K562 (cell line): ENCODE results near the gene AP1S3. TPM values are rescaled to one million over a fixed set of nuclear protein-coding genes. Genes with fewer than 3 reads are reported as not detected.

ENCODE experiments used
- ATAC-seq: fragments of 200-7000 bp; cut with Tn5 transposase; 3 replicates; pipeline ENCODE4 v1.9.1; 2020; ENCODE audit warnings: moderate library complexity
- BruUV-seq: library from RNA; stranded (reverse); fragments of 400-500 nt; replicated peaks from 2 replicates; lab custom pipeline; 2021; lab: Mats Ljungman, UMichigan
- CTCF ChIA-PET: fragments of 300-600 bp; formaldehyde crosslinking; extraction: SDS; loops from one replicate; lab custom pipeline; 2021; ENCODE audit warnings: low intra/inter-chr PET ratio; lab: Yijun Ruan, JAX
- POLR2A ChIA-PET: fragments of 300-600, 350-650 bp; sonication (Branson Sonifier 250); formaldehyde crosslinking; extraction: SDS; loops from one replicate; lab custom pipeline; 2021; ENCODE audit warnings: antibody characterized with exemption, inconsistent platforms; lab: Yijun Ruan, JAX
- DNase-seq, 4 experiments: peaks; one replicate each; pipeline versions ENCODE4 v3.0.0 to v3.0.0-alpha.2; 2011 to 2018; ENCODE audit warnings: low spot score in 3 of 4, mixed read lengths in 3 of 4; ENCODE audit errors: extremely low read depth in 1 of 4
- FAIRE-seq: peaks from 2 replicates; lab custom pipeline; 2011; peaks lifted over from hg19 to GRCh38; lab: Jason Lieb, UNC
- H2AFZ ChIP-seq: 2 replicates; pipeline ENCODE4 v1.6.0; 2011; ENCODE audit warnings: low read depth, low read length, control low read depth, inconsistent platforms
- H3K27ac ChIP-seq: fragments of 200-600 bp; 3 replicates; pipeline ENCODE4 v1.8.0; 2011; ENCODE audit warnings: low read depth, mild to moderate bottlenecking, control low read depth, inconsistent platforms, low read length, moderate library complexity, mixed read lengths; ENCODE audit errors: extremely low read depth
- H3K27me3 ChIP-seq, 2 experiments: fragments of 300-600 bp in 1 of 2; 2 replicates in 1 of 2; 3 replicates in 1 of 2; pipeline versions ENCODE4 v1.6.0 to v1.8.0; 2011; ENCODE audit warnings: inconsistent platforms in 2 of 2, low read length in 2 of 2, mild to moderate bottlenecking in 1 of 2, mixed read lengths in 1 of 2, moderate library complexity in 1 of 2; ENCODE audit not compliant: control insufficient read depth in 2 of 2, insufficient read depth in 2 of 2
- H3K36me3 ChIP-seq: fragments of 300-600 bp; 3 replicates; pipeline ENCODE4 v1.8.0; 2011; ENCODE audit warnings: mild to moderate bottlenecking, low read length, inconsistent platforms; ENCODE audit not compliant: control insufficient read depth, insufficient read depth
- H3K4me1 ChIP-seq, 2 experiments: fragments of 200-600 bp in 1 of 2; replicated peaks in 1 of 2; 2 replicates in 1 of 2; 3 replicates in 1 of 2; pipeline versions ENCODE4 v1.5.1 to v1.8.0; 2011; ENCODE audit warnings: inconsistent platforms in 2 of 2, low read length in 2 of 2, mild to moderate bottlenecking in 1 of 2, mixed read lengths in 1 of 2, moderate library complexity in 1 of 2; ENCODE audit not compliant: control insufficient read depth in 2 of 2, insufficient read depth in 2 of 2
- H3K4me2 ChIP-seq: 2 replicates; pipeline ENCODE4 v1.6.1; 2011; ENCODE audit warnings: low read length, control low read depth, inconsistent platforms, mixed read lengths; ENCODE audit not compliant: insufficient read depth
- H3K4me3 ChIP-seq: fragments of 200-600 bp; sonication (generic), shearing (Covaris generic); 2 replicates; pipeline ENCODE4 v1.5.1; 2016; ENCODE audit warnings: control low read depth, inconsistent platforms
- H3K79me2 ChIP-seq: fragments of 200-600 bp; 3 replicates; pipeline ENCODE4 v1.8.0; 2011; ENCODE audit warnings: low read length, inconsistent platforms; ENCODE audit not compliant: control insufficient read depth, insufficient read depth
- H3K9ac ChIP-seq, 2 experiments: 2 replicates each; pipeline versions ENCODE4 v1.6.0 to v1.6.1; 2011; ENCODE audit warnings: low read depth in 2 of 2, low read length in 2 of 2, control low read depth in 1 of 2, inconsistent platforms in 1 of 2, mild to moderate bottlenecking in 1 of 2, mixed read lengths in 1 of 2; ENCODE audit not compliant: insufficient read depth in 1 of 2
- H3K9me1 ChIP-seq: one replicate; pipeline ENCODE4 v1.6.0; 2011; ENCODE audit warnings: inconsistent platforms, mild to moderate bottlenecking, low read length, moderate library complexity; ENCODE audit not compliant: control insufficient read depth, insufficient read depth
- H3K9me3 ChIP-seq: replicated peaks from 2 replicates; pipeline ENCODE4 v1.5.1; 2011; ENCODE audit warnings: low read depth, low read length, inconsistent platforms; ENCODE audit not compliant: control insufficient read depth, insufficient read depth
- H4K20me1 ChIP-seq: replicated peaks from 2 replicates; pipeline ENCODE4 v1.6.1; 2011; ENCODE audit warnings: low read length, inconsistent platforms, mixed read lengths; ENCODE audit not compliant: control insufficient read depth, insufficient read depth
- CBX3 ChIP-seq, 2 experiments: IDR thresholded peaks; 1 replicate in 1 of 2; 2 replicates in 1 of 2; pipeline ENCODE4 v1.6.1; 2012; ENCODE audit warnings: inconsistent platforms in 2 of 2, low read length in 2 of 2, borderline replicate concordance in 1 of 2, control low read depth in 1 of 2
- HDAC6 ChIP-seq: IDR thresholded peaks from 2 replicates; pipeline ENCODE4 v1.6.1; 2012; ENCODE audit warnings: low read depth, mild to moderate bottlenecking, control low read depth, inconsistent platforms, low read length, moderate library complexity
- RERE ChIP-seq: sonication (generic); formaldehyde crosslinking; IDR thresholded peaks from 2 replicates; pipeline ENCODE4 v1.8.0; 2023; ENCODE audit warnings: missing genetic modification reagents, mild to moderate bottlenecking, borderline replicate concordance
- TBL1XR1 ChIP-seq, 2 experiments: IDR thresholded peaks; 2 replicates each; pipeline ENCODE4 v1.6.1; 2012; ENCODE audit warnings: improper control_type of control experiment in 2 of 2, low read length in 2 of 2, mild to moderate bottlenecking in 1 of 2
- TRIM25 ChIP-seq: fragments of 450-650 bp; IDR thresholded peaks from 2 replicates; pipeline ENCODE4 v1.7.0; 2016; ENCODE audit warnings: borderline replicate concordance
- ZC3H11A ChIP-seq: IDR thresholded peaks from 2 replicates; pipeline ENCODE4 v1.6.1; 2012; ENCODE audit warnings: low read depth, low read length, improper control_type of control experiment
- ZNF134 ChIP-seq: fragments of 250-450 bp; sonication (Bioruptor Pico); conservative IDR thresholded peaks from 2 replicates; pipeline ENCODE4 v1.4.0; 2020
- ZNF707 ChIP-seq: fragments of 250-450 bp; sonication (Bioruptor Pico); conservative IDR thresholded peaks from 2 replicates; pipeline ENCODE4 v1.8.0; 2022; ENCODE audit warnings: inconsistent platforms, mild to moderate bottlenecking, moderate library complexity
- ZSCAN29 ChIP-seq: fragments of 450-650 bp; IDR thresholded peaks from 2 replicates; pipeline ENCODE4 v1.6.1; 2017
- WGBS: fragments of 100-300 bp; shearing (Covaris generic); methylation state at CpG from one replicate; pipeline ENCODE4 v1.1.6; 2016; ENCODE audit warnings: low coverage, mixed read lengths; ENCODE audit not compliant: insufficient coverage; ENCODE audit errors: missing lambda C conversion rate; 5-methylcytosine and 5-hydroxymethylcytosine counted together
- in situ Hi-C: fragments of 300-500 bp; cut with MboI; formaldehyde crosslinking; loops from 4 replicates; pipeline ENCODE4 v1.15.0; 2018; ENCODE audit warnings: inconsistent platforms, mixed read lengths
- intact Hi-C: fragments of 100-400 bp; cut with micrococcal nuclease; formaldehyde crosslinking; loops from 2 replicates; pipeline ENCODE4 v1.14.2; 2022
- polyA plus RNA-seq, 8 experiments: library from polyadenylated mRNA; depleted of rRNA in 4 of 8; stranded (reverse) in 5 of 8; unstranded in 3 of 8; fragments of >200 nt; fragmentation: Nextera tagmentation in 2 of 8; fragmentation: Illumina TruSeq in 1 of 8; extraction: Ambion mirVana in 2 of 8; extraction: Trizol in 1 of 8; gene quantifications; 2 replicates each; pipeline versions ENCODE4 v1.2.1 to v1.2.3, GENCODE V29; 2011 to 2014; ENCODE audit warnings: inconsistent platforms in 1 of 8, missing spikeins in 1 of 8
- total RNA-seq, 7 experiments: library from RNA; depleted of rRNA in 6 of 7; stranded (reverse); fragments of >200 nt in 6 of 7; fragmentation: Illumina TruSeq in 2 of 7; extraction: Trizol in 2 of 7; gene quantifications; 2 replicates each; pipeline versions ENCODE4 v1.2.1 to v1.2.3, GENCODE V29; 2011 to 2021; ENCODE audit warnings: low replicate concordance in 1 of 7

Gene AP1S3
- total and polyA plus RNA-seq, 9 of the 15 experiments (the other 6 are each of a cell fraction or from before 2014, with no cell fraction given): 0.50 to 3.8 (median 2.1) TPM

- ATAC-seq: no peak
- DNase-seq: no peak
- in situ Hi-C loops (no loop called here), intact Hi-C loops (no loop called here)
- Histone ChIP-seq H3K9me3 (no peaks in the 10 kb centered on the region), H3K4me1 (no peaks in the 10 kb centered on the region; a peak in 1 of 5 replicates), H3K36me3 (no peaks in the 10 kb centered on the region), H4K20me1 (no peaks in the 10 kb centered on the region), H3K27me3 (no peaks in the 10 kb centered on the region), H3K9ac (no peak overlapping the region), H3K79me2 (no peaks in the 10 kb centered on the region), H3K27ac (no peak overlapping the region), H3K4me2 (no peak overlapping the region), H3K9me1 (no peaks in the 10 kb centered on the region), H2AFZ (no peak overlapping the region), H3K4me3 (no peak overlapping the region)
- POLR2A ChIA-PET: interaction anchor here (1.2 kb wide), 2 partner anchors 8 to 14 kb away, joined by 3 to 4 read pairs; no protein-coding TSS in a partner anchor
- CTCF ChIA-PET: no interaction called here
- no TSS peak for BruUV-seq
- TF ChIP-seq RERE (CRISPR knock-in tag) (no peak), HDAC6 (no peak), ZC3H11A (no peak), TRIM25 (no peak), CBX3 (IDR thresholded peaks at IDR 0.05; ENCODE audit: borderline replicate concordance in 1 of 2, low read length in 2 of 2) (no peak), TBL1XR1 (IDR thresholded peaks at IDR 0.05; ENCODE audit: low read length in 2 of 2) (no peak), ZNF134 (CRISPR knock-in tag) (no peak), ZNF707 (CRISPR knock-in tag) (no peak), ZSCAN29 (no peak)
- no peak for FAIRE-seq
- WGBS: 4% methylated on average over 4 of the region's 4 CpGs
Measured at GRCh38 chr2:223736488-223736887, 100.9 kb downstream of the AP1S3 start.
